Stimulated activated CD8-positive, alpha-beta memory T cell treated with anti-CD3 and anti-CD28 coated beads, Interleukin-7, amount 100 ng/mL, for 24 hours (primary cell): ENCODE measurements around the gene SH3RF2.
"Not testable (repeated sequence)": the region's sequence is repeated elsewhere in the genome, so short reads cannot be mapped to it uniquely, and the experiment has no call there.

Experiments
- DNase-seq: peaks from one replicate; pipeline ENCODE4 v3.0.0-alpha.2; 2020; ENCODE audit warnings: low read depth

SH3RF2 gene

DNA sequence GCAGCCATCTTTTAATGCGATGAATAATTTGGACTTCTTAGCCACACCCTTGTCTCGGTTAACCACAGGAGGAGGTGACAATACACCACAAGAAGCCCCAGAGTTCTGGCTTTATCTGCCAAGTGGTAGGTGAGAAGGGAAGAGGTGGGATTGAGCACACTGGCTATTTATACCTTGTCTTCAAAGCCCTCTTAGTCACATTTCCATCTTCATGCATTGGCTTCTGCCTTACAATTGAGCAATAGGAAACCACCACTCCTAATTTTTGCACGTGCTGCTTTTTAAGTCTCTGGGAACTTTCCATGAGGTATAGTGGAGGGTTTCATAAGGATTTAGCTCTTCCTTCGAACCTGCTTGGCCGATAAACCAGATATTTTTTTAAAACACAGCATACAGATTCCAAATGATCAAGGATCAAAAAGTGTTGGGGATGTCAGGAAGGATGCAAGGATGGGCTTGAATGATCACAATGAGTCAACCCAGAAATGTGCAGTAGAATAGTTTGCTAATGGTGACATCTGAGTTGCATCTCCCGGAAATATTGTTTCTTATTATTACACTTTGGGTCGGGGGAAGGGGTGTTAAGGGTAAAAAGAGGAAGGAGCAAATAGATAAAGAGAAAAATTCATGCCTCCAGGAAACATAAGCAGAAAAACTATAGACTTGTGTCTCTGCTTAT, 143.5 kb downstream of the SH3RF2 start:
- no peak for DNase-seq

DNA sequence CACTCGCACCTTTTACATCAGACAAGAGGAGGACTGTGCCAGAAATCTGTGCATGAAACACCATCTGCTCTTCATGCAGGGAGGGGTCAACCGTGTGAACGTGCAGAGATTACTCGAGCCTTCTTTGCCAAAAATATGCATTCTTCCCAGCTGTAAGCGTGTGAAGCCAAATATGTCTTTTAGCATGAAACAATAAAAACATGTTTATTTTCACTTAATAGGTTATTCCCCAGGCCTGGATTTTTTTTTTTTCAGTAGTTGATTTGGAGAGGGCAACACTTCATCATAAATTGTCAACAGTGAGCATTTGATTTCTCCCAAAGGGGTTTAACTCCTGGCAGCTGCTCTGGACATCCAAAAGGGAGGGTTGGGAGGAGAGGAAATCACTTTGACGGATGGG, 145.2 kb downstream of the SH3RF2 start:
- no peak for DNase-seq

GRCh38 chr5:146082798-146083197, 146.4 kb downstream of the SH3RF2 start:
- no peak for DNase-seq

- no peak for DNase-seq
Observed at GRCh38 chr5:146084376-146084775, 148.0 kb downstream of the SH3RF2 start.

- DNase-seq: no peak
Observed at GRCh38 chr5:146088098-146088497, 151.7 kb downstream of the SH3RF2 start.

DNA sequence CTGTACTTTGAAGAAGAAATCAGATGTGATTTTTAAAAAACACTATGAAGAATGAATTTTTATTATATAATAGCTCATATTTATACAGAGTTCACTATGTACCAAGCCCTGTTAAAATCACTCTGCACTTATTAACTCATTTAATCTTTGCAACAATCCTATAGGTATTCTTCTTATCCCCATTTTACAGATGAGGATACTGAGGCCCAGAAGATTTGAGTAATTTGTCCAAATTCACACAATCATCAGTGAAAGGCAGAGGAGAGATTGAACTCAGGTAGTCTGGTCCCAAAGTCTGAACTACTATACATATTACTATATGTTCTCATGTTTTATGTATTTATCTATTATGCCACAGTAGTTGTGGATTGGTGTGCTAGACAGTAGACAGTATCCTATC, 152.9 kb downstream of the SH3RF2 start:
- DNase-seq: no peak

GRCh38 chr5:146091881-146092280, 155.5 kb downstream of the SH3RF2 start:
- DNase-seq: no peak

GRCh38 chr5:146098047-146098446, 161.7 kb downstream of the SH3RF2 start:
- no peak for DNase-seq

- no peak for DNase-seq
Observed at GRCh38 chr5:146101646-146102045, 165.3 kb downstream of the SH3RF2 start.

- no peak for DNase-seq
Observed at GRCh38 chr5:146103594-146103993, 167.2 kb downstream of the SH3RF2 start.

GRCh38 chr5:146105477-146105876, 169.1 kb downstream of the SH3RF2 start, which contains the start of gene PLAC8L1:
Gene PLAC8L1 (minus strand): TSS chr5:146105577. CDS start chr5:146104311, 1,266 bp downstream.
- DNase-seq: no peak

DNA sequence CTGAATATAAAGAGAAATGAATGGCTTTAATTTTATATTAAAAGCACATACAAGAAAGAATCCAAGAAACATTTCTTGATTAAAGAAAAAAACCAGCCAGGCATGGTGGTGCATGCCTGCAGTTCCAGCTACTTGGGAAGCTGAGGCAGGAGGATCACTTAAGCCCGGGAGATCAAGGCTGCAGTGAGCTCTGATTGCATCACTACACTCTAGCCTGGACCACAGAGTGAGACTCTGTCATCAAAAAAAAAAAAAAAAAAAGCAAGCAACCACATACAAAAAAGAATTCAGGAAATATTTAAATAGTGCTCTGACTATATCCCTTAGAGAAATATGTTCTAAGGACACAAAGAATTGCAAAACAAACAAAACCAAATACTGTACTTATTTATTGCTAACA, 171.5 kb downstream of the SH3RF2 start:
- no peak for DNase-seq

DNA sequence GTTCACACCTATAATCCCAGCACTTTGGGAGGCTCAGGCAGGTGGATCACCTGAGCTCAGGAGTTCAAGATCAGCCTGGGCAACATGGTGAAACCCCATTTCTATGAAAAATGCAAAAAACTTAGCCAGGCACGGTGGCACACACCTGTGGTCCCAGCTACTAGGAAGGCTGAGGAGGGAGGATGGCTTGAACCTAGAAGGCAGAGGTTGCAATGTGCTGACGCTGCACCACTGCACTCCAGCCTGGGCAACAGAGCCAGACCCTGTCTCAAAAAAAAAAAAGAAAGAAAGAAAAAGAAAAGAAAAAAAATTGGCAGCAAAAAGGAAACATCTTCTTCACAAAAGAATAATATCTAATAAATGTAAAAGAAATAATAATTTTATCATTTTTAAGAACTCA, 172.5 kb downstream of the SH3RF2 start:
- DNase-seq: not testable (repeated sequence)

GRCh38 chr5:146109379-146109778, 173.0 kb downstream of the SH3RF2 start:
- DNase-seq: no peak

GRCh38 chr5:146111409-146111808, 175.0 kb downstream of the SH3RF2 start:
- DNase-seq: no peak

GRCh38 chr5:146112476-146112875, 176.1 kb downstream of the SH3RF2 start:
- DNase-seq: no peak
